MM.1S (cell line): ENCODE results near the gene SMAD7.

Source experiments
- CTCF ChIP-seq: fragments of 300-600 bp; sonication (generic); IDR thresholded peaks from 2 replicates; pipeline ENCODE4 v1.5.1; 2016; ENCODE audit warnings: antibody characterized with exemption, low read length, mixed read lengths
- EZH2 ChIP-seq: fragments of 300-600 bp; sonication (generic); optimal IDR thresholded peaks from 2 replicates; pipeline ENCODE3; 2017; ENCODE audit warnings: low read depth, mild to moderate bottlenecking, antibody characterized with exemption, low read length, mixed read lengths
- EZH2phosphoT487 ChIP-seq: fragments of 300-600 bp; sonication (generic); IDR thresholded peaks from 2 replicates; pipeline ENCODE4 v1.6.1; 2018; ENCODE audit warnings: antibody characterized with exemption, low read length

- TF ChIP-seq CTCF (no peak), EZH2 (no peak), EZH2phosphoT487 (no peak)
Observed at GRCh38 chr18:48996901-48997463, 46.2 kb upstream of the SMAD7 start.
